ENCODE measurements around the gene C3orf85.

C3orf85 gene

GRCh38 chr3:109109574-109109973 lies 26.9 kb upstream of the C3orf85 start:
- no peak for TF ChIP-seq REST (IDR thresholded peaks at IDR 0.05; ENCODE audit: insufficient read depth in 1 of 2, low read depth in 2 of 2, low read length in 2 of 2)
- TF ChIP-seq POLR2AphosphoS5 (IDR thresholded peaks at IDR 0.05; ENCODE audit: low read depth, low read length), result no peak
- no peak for TF ChIP-seq SIN3A (IDR thresholded peaks at IDR 0.05; ENCODE audit: borderline replicate concordance, insufficient read depth, low read length)
- no peak for TF ChIP-seq FOXP2 (optimal IDR thresholded peaks at IDR 0.05; ENCODE audit: borderline replicate concordance, extremely low read depth, extremely low read length, insufficient read depth)
- no peak for TF ChIP-seq TAF1 (IDR thresholded peaks at IDR 0.05; ENCODE audit: borderline replicate concordance, insufficient read depth, low read length)

GRCh38 chr3:109112946-109113760 lies 23.4 kb upstream of the C3orf85 start:
- TF ChIP-seq TAF1 (IDR thresholded peaks at IDR 0.05; ENCODE audit: borderline replicate concordance, insufficient read depth, low read length) (no peak), REST (IDR thresholded peaks at IDR 0.05; ENCODE audit: insufficient read depth in 1 of 2, low read depth in 2 of 2, low read length in 2 of 2) (no peak), FOXP2 (optimal IDR thresholded peaks at IDR 0.05; ENCODE audit: borderline replicate concordance, extremely low read depth, extremely low read length, insufficient read depth) (no peak), POLR2AphosphoS5 (IDR thresholded peaks at IDR 0.05; ENCODE audit: low read depth, low read length) (no peak), SIN3A (IDR thresholded peaks at IDR 0.05; ENCODE audit: borderline replicate concordance, insufficient read depth, low read length) (no peak)

- no peak for TF ChIP-seq REST (IDR thresholded peaks at IDR 0.05; ENCODE audit: insufficient read depth in 1 of 2, low read depth in 2 of 2, low read length in 2 of 2)
- no peak for TF ChIP-seq TAF1 (IDR thresholded peaks at IDR 0.05; ENCODE audit: borderline replicate concordance, insufficient read depth, low read length)
- no peak for TF ChIP-seq SIN3A (IDR thresholded peaks at IDR 0.05; ENCODE audit: borderline replicate concordance, insufficient read depth, low read length)
- no peak for TF ChIP-seq FOXP2 (optimal IDR thresholded peaks at IDR 0.05; ENCODE audit: borderline replicate concordance, extremely low read depth, extremely low read length, insufficient read depth)
- no peak for TF ChIP-seq POLR2AphosphoS5 (IDR thresholded peaks at IDR 0.05; ENCODE audit: low read depth, low read length)
Observed at GRCh38 chr3:109114746-109115145, 21.8 kb upstream of the C3orf85 start.

GRCh38 chr3:109115451-109115850 lies 21.1 kb upstream of the C3orf85 start:
- TF ChIP-seq REST (IDR thresholded peaks at IDR 0.05; ENCODE audit: insufficient read depth in 1 of 2, low read depth in 2 of 2, low read length in 2 of 2) (no peak), POLR2AphosphoS5 (IDR thresholded peaks at IDR 0.05; ENCODE audit: low read depth, low read length) (no peak), FOXP2 (optimal IDR thresholded peaks at IDR 0.05; ENCODE audit: borderline replicate concordance, extremely low read depth, extremely low read length, insufficient read depth) (no peak), SIN3A (IDR thresholded peaks at IDR 0.05; ENCODE audit: borderline replicate concordance, insufficient read depth, low read length) (no peak), TAF1 (IDR thresholded peaks at IDR 0.05; ENCODE audit: borderline replicate concordance, insufficient read depth, low read length) (no peak)
